Esophagus squamous epithelium (tissue), 5 donors: ENCODE measurements around the gene RHO. TPM values are rescaled to one million over a fixed set of nuclear protein-coding genes. Genes with fewer than 3 reads are reported as not detected.
"Not testable (repeated sequence)": the region's sequence is repeated elsewhere in the genome, so short reads cannot be mapped to it uniquely, and the experiment has no call there.

Experiments
- DNase-seq: peaks from one replicate; lab custom pipeline; 2025; lab: John Stamatoyannopoulos, UW
- H3K27ac ChIP-seq, 4 donors: fragments of 200-600 bp; sonication (generic); one replicate each; pipeline ENCODE4 v1.5.1; 2016 to 2019; ENCODE audit warnings: mild to moderate bottlenecking in 1 of 4
- H3K27me3 ChIP-seq, 4 donors: fragments of 200-600 bp; sonication (generic); 1 replicate in 3 of 4; 2 replicates in 1 of 4; pipeline versions ENCODE4 v1.5.1 to v1.6.0; 2017 to 2021; ENCODE audit warnings: antibody characterized with exemption in 1 of 4
- H3K36me3 ChIP-seq, 3 donors: fragments of 200-600 bp; sonication (generic); one replicate each; pipeline ENCODE4 v1.5.1; 2016 to 2019
- H3K4me1 ChIP-seq, 3 donors: fragments of 200-600 bp; sonication (generic); one replicate each; pipeline ENCODE4 v1.5.1; 2017 to 2019
- H3K4me3 ChIP-seq, 4 donors: fragments of 200-600 bp; sonication (generic); 1 replicate in 3 of 4; 2 replicates in 1 of 4; pipeline ENCODE4 v1.5.1; 2016 to 2019; ENCODE audit warnings: mild to moderate bottlenecking in 2 of 4, moderate library complexity in 1 of 4
- H3K9me3 ChIP-seq, 3 donors: fragments of 200-600 bp; sonication (generic); one replicate each; pipeline ENCODE4 v1.5.1; 2016 to 2019
- CTCF ChIP-seq, 6 experiments: fragments of 450-650 bp in 4 of 6; fragments of 200-600 bp in 2 of 6; sonication (generic) in 2 of 6; IDR thresholded peaks; one replicate each; pipeline ENCODE4 v1.5.1; 2016 to 2019; ENCODE audit warnings: antibody characterized with exemption in 6 of 6, mild to moderate bottlenecking in 4 of 6, moderate library complexity in 4 of 6
- POLR2A ChIP-seq, 4 donors: fragments of 450-650 bp; IDR thresholded peaks; one replicate each; pipeline ENCODE4 v1.6.1; 2017; ENCODE audit warnings: antibody characterized with exemption in 4 of 4, mild to moderate bottlenecking in 4 of 4, moderate library complexity in 3 of 4
- WGBS, 2 donors: methylation state at CpG; one replicate each; pipeline ENCODE4 v1.1.5; 2018; 5-methylcytosine and 5-hydroxymethylcytosine counted together
- intact Hi-C: fragments of 100-400 bp; cut with DNase I; formaldehyde crosslinking; loops from one replicate; pipeline ENCODE4 v1.15.0; 2022
- total RNA-seq, 4 donors: library from RNA; depleted of rRNA; stranded (reverse); fragments of >200 nt; gene quantifications; one replicate each; pipeline ENCODE4 v1.1.0, GENCODE V29; 2016
- donor health status: DM: yes; HTN: yes; CAD: no.

The RHO gene
- total RNA-seq, 4 donors from 2014 or later, result not detected

GRCh38 chr3:129490273-129490675 is 38.2 kb upstream of the RHO start:
- H3K4me3 ChIP-seq, result no peak overlapping the region
- no peak for DNase-seq
- H3K9me3 ChIP-seq, result no peaks in the 10 kb centered on the region
- H3K4me1 ChIP-seq, result peaks cover 8 to 42% (median 24%) of the 10 kb centered on the region in 3 donors
- peak in 1 of 4 donors; percentile 35 for TF ChIP-seq POLR2A (IDR thresholded peaks at IDR 0.05)
- peak; percentile 78 to 87 (median 85) for TF ChIP-seq CTCF (IDR thresholded peaks at IDR 0.05)
- WGBS, 2 donors, result 20 to 33% methylated on average over 3 to 5 of the region's 5 CpGs
- peaks cover 0 to 33% (median 0%) of the 10 kb centered on the region in 3 donors for H3K36me3 ChIP-seq
- intact Hi-C loops, result loop anchor here (10.0 kb wide), 1 partner anchor 335 kb away; no protein-coding TSS in a partner anchor
- no peaks in the 10 kb centered on the region for H3K27me3 ChIP-seq
- peak overlapping the region; percentile 55 to 82 (median 76) for H3K27ac ChIP-seq

DNA sequence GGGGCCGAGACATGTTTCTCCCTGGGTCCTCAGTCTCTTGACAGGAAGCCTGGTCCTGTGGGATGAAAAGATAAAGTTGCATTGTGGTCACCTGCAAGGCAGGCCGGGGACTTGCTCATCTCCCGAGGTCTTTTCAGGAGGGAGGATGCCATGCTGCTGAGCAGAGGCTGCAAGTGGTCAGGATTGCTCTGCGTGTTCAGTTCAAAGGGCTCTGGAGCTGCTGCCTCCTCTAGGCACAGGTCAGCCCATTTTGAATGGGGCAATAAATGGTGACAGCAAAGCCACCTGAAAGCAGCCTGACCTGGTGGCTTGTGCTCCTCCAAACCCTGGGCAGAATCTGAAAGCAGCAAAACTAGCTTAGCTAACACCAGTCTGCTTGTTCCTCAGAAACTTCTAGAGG is 37.4 kb upstream of the RHO start:
- Histone ChIP-seq H3K36me3 (peaks cover 0 to 33% (median 0%) of the 10 kb centered on the region in 3 donors), H3K4me1 (peaks cover 1 to 39% (median 21%) of the 10 kb centered on the region in 3 donors), H3K27ac (peak overlapping the region; percentile 55 to 82 (median 76))
- H3K9me3 ChIP-seq, H3K27me3 ChIP-seq, DNase-seq, H3K4me3 ChIP-seq: not testable (repeated sequence)
- intact Hi-C loops, result loop anchor here (10.0 kb wide), 1 partner anchor 334 kb away; no protein-coding TSS in a partner anchor
- WGBS, 2 donors, result 85 to 93% methylated on average over 2 to 3 of the region's 4 CpGs

GRCh38 chr3:129491794-129492193 is 36.6 kb upstream of the RHO start:
- no peak for DNase-seq
- intact Hi-C loops, result loop anchor here (10.0 kb wide), 1 partner anchor 333 kb away; no protein-coding TSS in a partner anchor
- Histone ChIP-seq H3K27me3 (no peaks in the 10 kb centered on the region), H3K27ac (no peak overlapping the region), H3K9me3 (no peaks in the 10 kb centered on the region), H3K4me3 (no peak overlapping the region), H3K4me1 (peaks cover 0 to 32% (median 14%) of the 10 kb centered on the region in 3 donors), H3K36me3 (peaks cover 0 to 40% (median 0%) of the 10 kb centered on the region in 3 donors)
- WGBS, 2 donors, result 75 to 96% methylated on average over 5 to 9 of the region's 9 CpGs
- TF ChIP-seq POLR2A (IDR thresholded peaks at IDR 0.05), result no peak
- TF ChIP-seq CTCF (IDR thresholded peaks at IDR 0.05), result no peak

DNA sequence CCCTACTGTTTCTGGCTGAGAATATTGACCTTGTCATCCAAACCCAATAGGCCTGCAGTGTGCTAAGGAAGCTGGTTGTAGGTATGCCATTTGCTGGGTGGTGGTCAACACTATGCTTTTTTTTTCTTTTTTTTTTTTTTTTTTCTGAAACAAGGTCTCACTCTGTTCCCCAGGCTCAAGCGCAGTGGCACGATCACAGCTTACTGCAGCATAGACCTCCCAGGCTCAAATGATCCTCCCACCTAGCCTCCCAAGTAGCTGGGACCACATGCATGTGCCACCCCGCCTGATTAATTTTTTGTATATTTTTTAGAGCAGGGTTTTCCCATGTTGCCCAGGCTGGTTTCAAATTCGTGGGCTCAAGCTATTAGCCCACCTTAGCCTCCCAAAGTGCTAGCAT is 35.7 kb upstream of the RHO start:
- peaks cover 0 to 23% (median 11%) of the 10 kb centered on the region in 3 donors for H3K4me1 ChIP-seq
- H3K27me3 ChIP-seq, result no peaks in the 10 kb centered on the region
- H3K27ac ChIP-seq, result no peak overlapping the region
- H3K36me3 ChIP-seq, result peaks cover 0 to 48% (median 0%) of the 10 kb centered on the region in 3 donors
- H3K4me3 ChIP-seq, result no peak overlapping the region
- intact Hi-C loops, result loop anchor here (10.0 kb wide), 1 partner anchor 332 kb away; no protein-coding TSS in a partner anchor
- H3K9me3 ChIP-seq, result no peaks in the 10 kb centered on the region
- DNase-seq, result no peak
- WGBS, 2 donors, result 83 to 84% methylated on average over 2 to 4 of the region's 4 CpGs
- TF ChIP-seq CTCF (IDR thresholded peaks at IDR 0.05) (no peak), POLR2A (IDR thresholded peaks at IDR 0.05) (no peak)

DNA sequence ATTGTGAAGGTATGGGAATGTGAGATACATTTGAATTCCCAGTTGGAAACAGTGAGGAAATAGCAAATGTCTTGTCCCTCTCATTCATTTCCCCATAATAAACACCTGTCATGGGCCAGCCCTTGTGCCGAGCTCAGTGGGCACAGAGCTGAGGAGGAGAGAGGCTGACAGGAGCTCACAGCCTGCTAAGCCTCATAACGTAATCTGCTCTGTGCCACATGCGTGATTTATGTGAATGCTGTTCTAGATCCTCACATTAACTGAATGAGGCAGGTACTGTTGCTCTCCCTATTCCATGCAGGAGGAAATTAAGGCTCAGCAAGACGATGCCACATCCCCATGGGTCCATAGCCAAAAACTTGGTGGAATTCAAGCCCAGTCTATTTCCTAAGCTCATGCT is 35.2 kb upstream of the RHO start:
- Histone ChIP-seq H3K9me3 (no peaks in the 10 kb centered on the region), H3K27ac (peak overlapping the region in 1 of 4 donors; percentile 5), H3K4me3 (no peak overlapping the region), H3K36me3 (peaks cover 0 to 52% (median 0%) of the 10 kb centered on the region in 3 donors), H3K4me1 (peaks cover 0 to 27% (median 11%) of the 10 kb centered on the region in 3 donors), H3K27me3 (no peaks in the 10 kb centered on the region)
- no peak for DNase-seq
- WGBS, 2 donors, result 58 to 98% methylated on average over 4 of the region's 4 CpGs
- TF ChIP-seq POLR2A (IDR thresholded peaks at IDR 0.05) (no peak), CTCF (IDR thresholded peaks at IDR 0.05) (no peak)
- intact Hi-C loops, result loop anchor here (10.0 kb wide), 1 partner anchor 332 kb away; no protein-coding TSS in a partner anchor

- H3K27me3 ChIP-seq, DNase-seq, H3K9me3 ChIP-seq, H3K4me3 ChIP-seq: not testable (repeated sequence)
- intact Hi-C loops, result loop anchor here (10.0 kb wide), 1 partner anchor 330 kb away; no protein-coding TSS in a partner anchor
- Histone ChIP-seq H3K27ac (peak overlapping the region in 3 of 4 donors; percentile 64 to 80 (median 78)), H3K36me3 (peaks cover 0 to 47% (median 0%) of the 10 kb centered on the region in 3 donors), H3K4me1 (peaks cover 0 to 32% (median 11%) of the 10 kb centered on the region in 3 donors)
- 61 to 76% methylated on average over 4 to 5 of the region's 5 CpGs for WGBS, 2 donors
Measured at GRCh38 chr3:129494499-129494898, 33.9 kb upstream of the RHO start.

GRCh38 chr3:129495006-129495639 is 33.3 kb upstream of the RHO start:
- not testable (repeated sequence) for H3K9me3 ChIP-seq, H3K27me3 ChIP-seq, DNase-seq, H3K4me3 ChIP-seq
- 47 to 76% methylated on average over 8 to 9 of the region's 10 CpGs for whole genome bisulfite sequencing, 2 donors
- intact Hi-C loops, result loop anchor here (10.0 kb wide), 1 partner anchor 330 kb away; no protein-coding TSS in a partner anchor
- Histone ChIP-seq H3K36me3 (peaks cover 0 to 52% (median 0%) of the 10 kb centered on the region in 3 donors), H3K4me1 (peaks cover 0 to 29% (median 11%) of the 10 kb centered on the region in 3 donors), H3K27ac (peak overlapping the region in 3 of 4 donors; percentile 64 to 80 (median 78))

DNA sequence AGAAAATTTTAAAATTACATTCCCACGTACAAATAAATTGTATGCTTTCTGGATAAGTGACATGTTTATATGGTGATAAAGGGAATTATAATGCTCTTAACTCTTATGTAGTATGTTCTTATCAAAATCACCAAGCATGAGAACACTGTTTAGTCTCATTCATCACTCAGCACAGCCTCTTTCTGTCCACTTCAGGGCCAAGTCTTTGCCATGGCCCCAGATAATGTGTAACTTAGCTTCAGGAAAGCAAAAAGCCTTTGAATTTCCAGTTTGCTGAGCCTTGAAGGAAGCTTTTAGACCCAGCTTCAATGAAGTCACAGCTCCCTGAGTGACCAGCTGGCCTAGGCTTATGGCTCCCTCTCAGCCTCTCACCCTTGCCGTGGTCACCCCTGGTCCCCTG is 30.6 kb upstream of the RHO start:
- not testable (repeated sequence) for H3K27ac ChIP-seq, H3K9me3 ChIP-seq, H3K27me3 ChIP-seq, DNase-seq, H3K4me3 ChIP-seq
- 94% methylated on average over 2 of the region's 2 CpGs for WGBS, 2 donors
- Histone ChIP-seq H3K4me1 (peaks cover 0 to 22% (median 6%) of the 10 kb centered on the region in 3 donors), H3K36me3 (peaks cover 0 to 66% (median 5%) of the 10 kb centered on the region in 3 donors)
- intact Hi-C loops, result loop anchor here (10.0 kb wide), 1 partner anchor 327 kb away; no protein-coding TSS in a partner anchor
